ENCODE results near the gene TNFRSF19. TPM values are rescaled to one million over a fixed set of nuclear protein-coding genes. Genes with fewer than 3 reads are reported as not detected.

Gene TNFRSF19
- total RNA-seq, 2 donors from 2014 or later = 21.2 to 74.1 TPM

DNA sequence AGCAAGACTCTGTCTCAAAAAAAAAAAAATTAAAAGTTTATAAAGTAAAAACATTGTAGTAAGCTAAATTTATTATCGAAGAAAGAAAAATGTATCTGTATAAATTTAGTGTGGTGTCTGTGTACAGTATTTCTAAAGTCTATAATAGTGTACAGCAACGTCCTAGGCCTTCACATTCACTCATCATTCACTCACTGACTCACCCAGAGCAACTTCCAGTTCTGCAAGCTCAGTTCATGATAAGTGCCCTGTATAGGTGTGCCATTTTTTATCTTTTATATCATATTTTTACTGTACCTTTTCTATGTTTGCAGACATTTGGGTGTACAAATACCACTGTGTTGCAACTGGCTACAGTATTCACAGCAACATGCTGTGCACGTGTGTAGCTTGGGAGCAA lies 118.1 kb downstream of the TNFRSF19 start:
- no peaks in the 10 kb centered on the region for H3K4me1 ChIP-seq (replicated peaks)
- no peak overlapping the region for H3K4me3 ChIP-seq
- no peak overlapping the region for H3K27ac ChIP-seq
- TF ChIP-seq, protein P1, sequence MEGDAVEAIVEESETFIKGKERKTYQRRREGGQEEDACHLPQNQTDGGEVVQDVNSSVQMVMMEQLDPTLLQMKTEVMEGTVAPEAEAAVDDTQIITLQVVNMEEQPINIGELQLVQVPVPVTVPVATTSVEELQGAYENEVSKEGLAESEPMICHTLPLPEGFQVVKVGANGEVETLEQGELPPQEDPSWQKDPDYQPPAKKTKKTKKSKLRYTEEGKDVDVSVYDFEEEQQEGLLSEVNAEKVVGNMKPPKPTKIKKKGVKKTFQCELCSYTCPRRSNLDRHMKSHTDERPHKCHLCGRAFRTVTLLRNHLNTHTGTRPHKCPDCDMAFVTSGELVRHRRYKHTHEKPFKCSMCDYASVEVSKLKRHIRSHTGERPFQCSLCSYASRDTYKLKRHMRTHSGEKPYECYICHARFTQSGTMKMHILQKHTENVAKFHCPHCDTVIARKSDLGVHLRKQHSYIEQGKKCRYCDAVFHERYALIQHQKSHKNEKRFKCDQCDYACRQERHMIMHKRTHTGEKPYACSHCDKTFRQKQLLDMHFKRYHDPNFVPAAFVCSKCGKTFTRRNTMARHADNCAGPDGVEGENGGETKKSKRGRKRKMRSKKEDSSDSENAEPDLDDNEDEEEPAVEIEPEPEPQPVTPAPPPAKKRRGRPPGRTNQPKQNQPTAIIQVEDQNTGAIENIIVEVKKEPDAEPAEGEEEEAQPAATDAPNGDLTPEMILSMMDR (IDR thresholded peaks at IDR 0.05) = no peak
- no peak for TF ChIP-seq POLR2AphosphoS5 (IDR thresholded peaks at IDR 0.05)
- no peak for TF ChIP-seq POLR2A (IDR thresholded peaks at IDR 0.05)
- no peaks in the 10 kb centered on the region for H3K27me3 ChIP-seq (replicated peaks; ENCODE audit: insufficient read depth)
- 82% methylated on average over 3 of the region's 3 CpGs for WGBS
- DNase-seq (ENCODE audit: low spot score) = no peak
- no peaks in the 10 kb centered on the region for H3K36me3 ChIP-seq
- H3K9me3 ChIP-seq = no peaks in the 10 kb centered on the region
- intact Hi-C loops (cut with DNase I) = no loop called here

DNA sequence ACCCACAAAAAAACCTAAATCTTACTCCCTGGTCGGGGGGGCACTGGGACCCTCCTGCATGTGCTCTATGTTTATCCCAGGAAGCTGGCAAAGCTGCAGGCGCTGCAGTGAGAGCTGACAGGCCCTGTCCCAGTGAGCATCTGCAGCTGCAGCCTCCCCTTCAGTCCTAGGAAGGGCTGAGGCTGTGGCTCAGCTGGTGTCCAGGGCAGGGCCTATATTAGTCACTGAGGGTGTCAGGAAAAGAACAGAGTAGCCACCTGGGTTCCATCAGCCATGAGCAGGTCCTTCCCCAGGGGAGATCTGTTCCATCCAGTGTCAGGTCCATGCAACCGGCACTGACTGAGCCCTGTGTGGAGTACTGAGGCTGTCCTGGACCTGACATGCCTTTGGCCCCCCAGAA lies 120.5 kb downstream of the TNFRSF19 start:
- Histone ChIP-seq H3K4me3 (no peak overlapping the region), H3K36me3 (no peaks in the 10 kb centered on the region), H3K27me3 (replicated peaks; ENCODE audit: insufficient read depth) (no peaks in the 10 kb centered on the region), H3K4me1 (replicated peaks) (no peaks in the 10 kb centered on the region), H3K27ac (no peak overlapping the region), H3K9me3 (no peaks in the 10 kb centered on the region)
- intact Hi-C loops (cut with DNase I) = no loop called here
- DNase-seq (ENCODE audit: low spot score) = no peak
- 73% methylated on average over 3 of the region's 3 CpGs for WGBS
- no peak for TF ChIP-seq POLR2A (IDR thresholded peaks at IDR 0.05)
- TF ChIP-seq POLR2AphosphoS5 (IDR thresholded peaks at IDR 0.05) = no peak
- TF ChIP-seq, protein P1 (IDR thresholded peaks at IDR 0.05) = no peak

DNA sequence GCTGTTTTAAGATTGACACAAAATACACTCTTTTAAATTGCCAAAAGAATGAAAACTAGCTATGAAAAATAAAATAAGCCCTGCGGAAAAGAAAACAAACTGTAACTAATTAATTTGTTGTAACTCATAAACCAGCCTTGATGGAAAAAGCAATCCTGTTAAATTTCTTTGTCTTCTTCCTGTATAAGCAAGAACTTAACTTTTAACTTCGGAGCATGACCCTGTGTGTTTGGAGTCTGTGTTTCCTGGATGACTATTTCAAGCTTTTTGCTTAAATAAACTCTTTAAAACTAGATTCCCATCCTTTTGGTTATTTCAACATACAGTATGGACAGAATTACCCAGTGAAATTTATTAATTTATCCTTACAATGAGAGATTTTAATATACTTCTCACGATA lies 122.6 kb downstream of the TNFRSF19 start:
- no peaks in the 10 kb centered on the region for H3K27me3 ChIP-seq (replicated peaks; ENCODE audit: insufficient read depth)
- 44% methylated on average over 3 of the region's 3 CpGs for WGBS
- H3K4me3 ChIP-seq = no peak overlapping the region
- no peak overlapping the region for H3K27ac ChIP-seq
- no peaks in the 10 kb centered on the region for H3K36me3 ChIP-seq
- no peak for TF ChIP-seq POLR2A (IDR thresholded peaks at IDR 0.05)
- TF ChIP-seq POLR2AphosphoS5 (IDR thresholded peaks at IDR 0.05) = no peak
- TF ChIP-seq, protein P1 (IDR thresholded peaks at IDR 0.05) = no peak
- no peak for DNase-seq (ENCODE audit: low spot score)
- H3K4me1 ChIP-seq (replicated peaks) = no peaks in the 10 kb centered on the region
- intact Hi-C loops (cut with DNase I) = no loop called here
- H3K9me3 ChIP-seq = no peaks in the 10 kb centered on the region

DNA sequence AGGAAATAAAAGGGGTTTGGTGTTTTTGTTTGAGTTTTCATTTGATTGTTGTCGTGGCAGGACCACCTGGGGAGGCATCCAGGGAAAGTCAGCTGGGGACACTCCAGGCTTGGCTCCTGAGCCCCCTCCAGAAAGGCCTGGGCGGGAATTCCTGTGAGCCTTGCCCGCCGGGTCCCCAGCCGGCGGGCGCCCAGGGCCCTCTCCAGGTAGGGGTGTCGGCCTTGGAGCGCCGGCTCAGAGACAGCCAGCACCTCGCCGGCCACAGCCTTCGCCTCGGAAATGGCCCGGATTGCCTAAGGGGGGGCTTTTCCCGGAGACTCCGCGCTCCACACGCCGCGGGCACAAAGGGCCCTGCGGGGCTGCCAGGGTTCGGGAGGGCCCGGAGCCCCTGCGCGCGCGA lies 125.0 kb downstream of the TNFRSF19 start:
- Histone ChIP-seq H3K4me1 (replicated peaks) (no peaks in the 10 kb centered on the region), H3K9me3 (no peaks in the 10 kb centered on the region), H3K36me3 (no peaks in the 10 kb centered on the region), H3K27ac (no peak overlapping the region), H3K27me3 (replicated peaks; ENCODE audit: insufficient read depth) (no peaks in the 10 kb centered on the region), H3K4me3 (no peak overlapping the region)
- TF ChIP-seq POLR2A (IDR thresholded peaks at IDR 0.05) (no peak), POLR2AphosphoS5 (IDR thresholded peaks at IDR 0.05) (no peak)
- TF ChIP-seq, protein P1 (IDR thresholded peaks at IDR 0.05) = no peak
- intact Hi-C loops (cut with DNase I) = no loop called here
- DNase-seq (ENCODE audit: low spot score) = no peak
- WGBS = 87% methylated on average over 28 of the region's 28 CpGs

DNA sequence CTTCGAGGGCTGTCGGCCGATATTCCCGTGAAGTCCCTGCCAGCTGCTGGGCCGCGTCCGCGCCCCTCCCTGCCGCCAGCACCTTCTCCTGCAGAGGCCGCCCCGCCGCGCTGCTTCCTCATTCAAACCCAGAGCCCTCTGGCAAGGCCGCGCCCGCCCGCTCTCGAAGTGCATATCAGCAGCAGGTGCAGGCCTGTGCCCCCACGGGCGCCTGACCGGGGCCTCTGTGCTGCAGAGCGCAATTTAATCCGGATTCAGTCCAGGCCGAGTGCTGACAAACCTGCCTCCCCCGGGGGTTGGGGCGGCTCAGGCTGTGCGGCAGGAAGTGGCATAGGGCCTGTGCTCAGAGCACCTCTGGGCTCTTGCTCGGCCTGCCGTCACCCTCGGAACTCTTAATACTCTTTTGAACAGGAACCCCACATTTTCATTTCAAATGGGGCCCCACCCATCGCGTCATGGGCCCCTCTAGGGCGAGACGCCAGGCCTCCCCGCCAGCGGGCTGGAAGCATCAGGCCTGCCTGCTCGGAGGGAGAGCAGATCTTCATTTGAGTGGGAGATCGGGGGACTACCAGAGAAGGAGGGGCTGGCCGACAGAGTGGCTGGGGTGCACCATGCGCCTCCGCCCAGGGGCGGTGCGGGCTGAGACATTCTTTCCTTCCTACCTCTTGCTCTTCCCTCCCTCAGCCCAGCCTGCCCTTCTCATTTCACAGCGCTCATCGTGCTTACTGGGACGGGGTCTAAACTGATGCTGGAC lies 125.7 kb downstream of the TNFRSF19 start:
- Histone ChIP-seq H3K4me1 (replicated peaks) (no peaks in the 10 kb centered on the region), H3K27ac (no peak overlapping the region), H3K9me3 (no peaks in the 10 kb centered on the region), H3K27me3 (replicated peaks; ENCODE audit: insufficient read depth) (no peaks in the 10 kb centered on the region), H3K36me3 (no peaks in the 10 kb centered on the region), H3K4me3 (no peak overlapping the region)
- intact Hi-C loops (cut with DNase I) = no loop called here
- WGBS = 85% methylated on average over 41 of the region's 46 CpGs
- DNase-seq (ENCODE audit: low spot score) = no peak
- no peak for TF ChIP-seq POLR2AphosphoS5 (IDR thresholded peaks at IDR 0.05)
- no peak for TF ChIP-seq POLR2A (IDR thresholded peaks at IDR 0.05)

Measured in prostate gland (tissue), 2 donors.